Smooth muscle cell (in vitro differentiated cells): ENCODE measurements around the gene ZNF438. TPM values are rescaled to one million over a fixed set of nuclear protein-coding genes. Genes with fewer than 3 reads are reported as not detected.
"Not testable (repeated sequence)": the region's sequence is repeated elsewhere in the genome, so short reads cannot be mapped to it uniquely, and the experiment has no call there.

Experiments
- DNase-seq: peaks from one replicate; lab custom pipeline; 2025; ENCODE audit not compliant: unreplicated experiment; lab: John Stamatoyannopoulos, UW
- H2AFZ ChIP-seq: fragments of 200-600 bp; sonication (generic); 2 replicates; pipeline ENCODE4 v1.6.0; 2016; ENCODE audit warnings: antibody characterized with exemption, low read depth, mild to moderate bottlenecking
- H3F3A ChIP-seq: fragments of 200-600 bp; sonication (generic); 2 replicates; pipeline ENCODE4 v1.6.0; 2017; ENCODE audit warnings: antibody characterized with exemption, low read depth
- H3K27ac ChIP-seq: fragments of 200-600 bp; sonication (generic); 2 replicates; pipeline ENCODE4 v1.5.1; 2016; ENCODE audit warnings: low read depth, mild to moderate bottlenecking
- H3K27me3 ChIP-seq: fragments of 200-600 bp; sonication (generic); 2 replicates; pipeline ENCODE4 v1.6.1; 2016; ENCODE audit warnings: low read depth, mild to moderate bottlenecking
- H3K36me3 ChIP-seq: fragments of 200-600 bp; sonication (generic); 2 replicates; pipeline ENCODE4 v1.5.1; 2016; ENCODE audit warnings: low read depth
- H3K4me1 ChIP-seq: fragments of 200-600 bp; sonication (generic); 2 replicates; pipeline ENCODE4 v1.5.1; 2016; ENCODE audit warnings: low read depth
- H3K4me2 ChIP-seq: fragments of 200-600 bp; sonication (generic); 2 replicates; pipeline ENCODE4 v1.6.0; 2016; ENCODE audit warnings: mild to moderate bottlenecking
- H3K4me3 ChIP-seq: fragments of 200-600 bp; sonication (generic); 2 replicates; pipeline ENCODE4 v1.5.1; 2016; ENCODE audit warnings: mild to moderate bottlenecking
- H3K79me2 ChIP-seq: fragments of 200-600 bp; sonication (generic); 2 replicates; pipeline ENCODE4 v1.6.0; 2016; ENCODE audit warnings: low read depth, mild to moderate bottlenecking
- H3K9ac ChIP-seq: fragments of 200-600 bp; sonication (generic); 2 replicates; pipeline ENCODE4 v1.6.0; 2016; ENCODE audit warnings: low read depth
- H3K9me3 ChIP-seq: fragments of 200-600 bp; sonication (generic); replicated peaks from 2 replicates; pipeline ENCODE4 v1.5.1; 2016; ENCODE audit warnings: low read depth
- H4K20me1 ChIP-seq: fragments of 200-600 bp; sonication (generic); 2 replicates; pipeline ENCODE4 v1.6.0; 2016; ENCODE audit warnings: low read depth
- CTCF ChIP-seq: fragments of 200-600 bp; sonication (generic); IDR thresholded peaks from 2 replicates; pipeline ENCODE4 v1.5.1; 2017; ENCODE audit warnings: borderline replicate concordance, mild to moderate bottlenecking, antibody characterized with exemption; ENCODE audit not compliant: insufficient read depth, poor library complexity, severe bottlenecking
- WGBS: methylation state at CpG from one replicate; pipeline ENCODE4 v1.1.7; 2016; ENCODE audit warnings: low lambda C conversion rate; 5-methylcytosine and 5-hydroxymethylcytosine counted together
- polyA plus RNA-seq: library from polyadenylated mRNA; unstranded; fragments of >200 nt; fragmentation: Nextera tagmentation; extraction: Ambion mirVana; gene quantifications from 2 replicates; pipeline ENCODE4 v1.2.1, GENCODE V29; 2016
- total RNA-seq: library from RNA; depleted of rRNA; stranded (reverse); fragments of >200 nt; gene quantifications from 2 replicates; pipeline ENCODE4 v1.2.3, GENCODE V29; 2014

The ZNF438 gene
- total and polyA plus RNA-seq, 2 experiments from 2014 or later = 2.8 to 3.4 TPM

DNA sequence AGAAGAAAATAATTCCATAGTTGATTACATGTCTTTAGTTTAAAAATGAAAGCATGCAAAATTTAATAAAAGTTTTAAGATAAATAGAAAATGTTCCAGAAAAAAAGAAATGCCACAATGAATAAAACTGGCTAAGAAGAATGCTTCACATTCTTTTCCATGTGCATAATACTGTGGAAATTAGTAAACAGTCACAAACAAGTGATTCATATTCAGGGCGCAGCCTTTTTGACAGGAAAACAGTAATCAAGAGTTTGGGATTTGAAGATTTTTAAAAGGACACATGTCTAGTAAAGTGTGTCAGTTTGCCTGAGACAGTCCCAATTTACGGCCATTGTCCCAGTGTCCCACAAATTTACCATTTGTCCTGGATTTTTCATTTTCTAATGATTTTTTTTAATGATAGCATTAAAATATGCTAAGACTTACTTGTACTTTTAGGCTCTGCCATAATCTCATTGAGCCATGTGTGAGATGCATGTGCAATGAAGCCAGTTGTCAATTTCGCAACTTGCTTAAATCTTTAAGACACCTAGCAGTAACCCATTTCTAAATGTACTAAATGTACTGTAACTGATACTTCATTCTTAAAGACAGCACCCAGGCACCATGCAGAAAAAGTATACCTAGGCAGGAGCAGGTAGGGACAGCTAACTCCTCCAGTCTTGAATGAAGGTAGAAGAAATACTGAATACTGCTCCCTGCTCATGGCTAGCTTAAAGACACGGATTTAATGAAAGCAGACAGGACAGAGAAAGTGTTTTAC is 46.9 kb downstream of the ZNF438 start:
- Histone ChIP-seq H3K79me2 (no peaks in the 10 kb centered on the region), H3K9ac (peak overlapping the region; percentile 7), H3K4me3 (no peak overlapping the region), H3K27ac (peak overlapping the region; percentile 85), H3K4me1 (peaks cover 7% of the 10 kb centered on the region), H3K36me3 (no peaks in the 10 kb centered on the region), H3K9me3 (no peaks in the 10 kb centered on the region), H2AFZ (no peak overlapping the region), H3K27me3 (no peaks in the 10 kb centered on the region), H3K4me2 (peak overlapping the region; percentile 25), H4K20me1 (no peaks in the 10 kb centered on the region), H3F3A (no peaks in the 10 kb centered on the region)
- no peak for DNase-seq
- TF ChIP-seq CTCF = no peak
- WGBS = 74% methylated on average over 4 of the region's 4 CpGs

- not testable (repeated sequence) for H3F3A ChIP-seq, H3K9ac ChIP-seq, H2AFZ ChIP-seq, H3K9me3 ChIP-seq, H3K4me1 ChIP-seq, H3K79me2 ChIP-seq, H3K4me3 ChIP-seq, H3K36me3 ChIP-seq, DNase-seq, H3K27me3 ChIP-seq, H3K4me2 ChIP-seq, H3K27ac ChIP-seq, H4K20me1 ChIP-seq
- WGBS = 94% methylated on average over 6 of the region's 6 CpGs
Measured at GRCh38 chr10:30983209-30983608, 48.5 kb downstream of the ZNF438 start.

- H3K4me1 ChIP-seq = peaks cover 7% of the 10 kb centered on the region
- no peak for TF ChIP-seq CTCF
- H3K36me3 ChIP-seq = no peaks in the 10 kb centered on the region
- H4K20me1 ChIP-seq = no peaks in the 10 kb centered on the region
- no peak for DNase-seq
- no peaks in the 10 kb centered on the region for H3K79me2 ChIP-seq
- H2AFZ ChIP-seq = no peak overlapping the region
- no peaks in the 10 kb centered on the region for H3K9me3 ChIP-seq
- H3K27me3 ChIP-seq = no peaks in the 10 kb centered on the region
- no peak overlapping the region for H3K27ac ChIP-seq
- WGBS = 90% methylated on average over 7 of the region's 7 CpGs
- H3K9ac ChIP-seq = no peak overlapping the region
- no peak overlapping the region for H3K4me3 ChIP-seq
- H3F3A ChIP-seq = no peaks in the 10 kb centered on the region
- H3K4me2 ChIP-seq = no peak overlapping the region
Measured at GRCh38 chr10:30980951-30981616, 50.6 kb downstream of the ZNF438 start.

- no peak for TF ChIP-seq CTCF
- no peaks in the 10 kb centered on the region for H3K36me3 ChIP-seq
- H3K9me3 ChIP-seq = no peaks in the 10 kb centered on the region
- no peaks in the 10 kb centered on the region for H3F3A ChIP-seq
- H3K4me2 ChIP-seq = no peak overlapping the region
- H3K27me3 ChIP-seq = no peaks in the 10 kb centered on the region
- WGBS = 82% methylated on average over 4 of the region's 4 CpGs
- no peak overlapping the region for H3K9ac ChIP-seq
- H3K27ac ChIP-seq = no peak overlapping the region
- no peak overlapping the region for H3K4me3 ChIP-seq
- no peak for DNase-seq
- H4K20me1 ChIP-seq = no peaks in the 10 kb centered on the region
- peaks cover 7% of the 10 kb centered on the region for H3K4me1 ChIP-seq
- no peak overlapping the region for H2AFZ ChIP-seq
- no peaks in the 10 kb centered on the region for H3K79me2 ChIP-seq
Measured at GRCh38 chr10:30979956-30980355, 51.7 kb downstream of the ZNF438 start.
